HG02623 (cell line): Measurements from ENCODE around the gene TDRD1.

Source experiments
- ATAC-seq: cut with Tn5 transposase; IDR thresholded peaks from one replicate; pipeline ENCODE4 v1.9.1; 2021; ENCODE audit warnings: moderate library complexity; ENCODE audit not compliant: unreplicated experiment

Gene TDRD1

GRCh38 chr10:114259824-114260223 lies 80.7 kb downstream of the TDRD1 start:
- no peak for ATAC-seq

- no peak for ATAC-seq
Measured at GRCh38 chr10:114260366-114260765, 81.2 kb downstream of the TDRD1 start.

GRCh38 chr10:114261076-114261475 lies 81.9 kb downstream of the TDRD1 start:
- no peak for ATAC-seq

GRCh38 chr10:114262496-114262895 lies 83.3 kb downstream of the TDRD1 start:
- ATAC-seq = no peak

GRCh38 chr10:114265392-114266053 lies 86.4 kb downstream of the TDRD1 start:
- no peak for ATAC-seq

- ATAC-seq = no peak
Measured at GRCh38 chr10:114266521-114266920, 87.4 kb downstream of the TDRD1 start.

- no peak for ATAC-seq
Measured at GRCh38 chr10:114271075-114271778, 92.1 kb downstream of the TDRD1 start.

- no peak for ATAC-seq
Measured at GRCh38 chr10:114271779-114272167, 92.6 kb downstream of the TDRD1 start.

- ATAC-seq = no peak
Measured at GRCh38 chr10:114272696-114273095, 93.5 kb downstream of the TDRD1 start.

- no peak for ATAC-seq
Measured at GRCh38 chr10:114273910-114274309, 94.8 kb downstream of the TDRD1 start.

GRCh38 chr10:114274616-114275453 lies 95.7 kb downstream of the TDRD1 start:
- no peak for ATAC-seq

GRCh38 chr10:114276066-114276465 lies 96.9 kb downstream of the TDRD1 start:
- ATAC-seq = no peak

- no peak for ATAC-seq
Measured at GRCh38 chr10:114276671-114277070, 97.5 kb downstream of the TDRD1 start.

- no peak for ATAC-seq
Measured at GRCh38 chr10:114278140-114278883, 99.2 kb downstream of the TDRD1 start.

GRCh38 chr10:114278884-114279191 lies 99.7 kb downstream of the TDRD1 start:
- ATAC-seq = no peak

GRCh38 chr10:114279289-114279688 lies 100.1 kb downstream of the TDRD1 start:
- ATAC-seq = no peak

GRCh38 chr10:114279901-114280644 lies 100.9 kb downstream of the TDRD1 start:
- ATAC-seq = no peak

GRCh38 chr10:114281006-114281405 lies 101.9 kb downstream of the TDRD1 start:
- no peak for ATAC-seq

- ATAC-seq = no peak
Measured at GRCh38 chr10:114281461-114281860, 102.3 kb downstream of the TDRD1 start.
